Endometrial microvascular endothelial cells (primary cell): ENCODE results near the gene GPR148. TPM values are rescaled to one million over a fixed set of nuclear protein-coding genes. Genes with fewer than 3 reads are reported as not detected.
"Not testable (repeated sequence)": the region's sequence is repeated elsewhere in the genome, so short reads cannot be mapped to it uniquely, and the experiment has no call there.

ENCODE experiments used
- in situ Hi-C: cut with HindIII; loops from 2 replicates; pipeline ENCODE4 v1.10.0; 2017; ENCODE audit warnings: low sequenced_read_pairs, low pct_unique_long_range_greater_than_20kb; ENCODE audit errors: inconsistent ontology term
- total RNA-seq: library from RNA; depleted of rRNA; stranded (reverse); fragments of >200 nt; gene quantifications from one replicate; pipeline ENCODE4 v1.2.3, GENCODE V29; 2015; ENCODE audit errors: inconsistent ontology term

The GPR148 gene
- total RNA-seq = not detected

- in situ Hi-C loops = no loop called here
Observed at GRCh38 chr2:130728549-130729316, at the start of gene GPR148. GPR148 (plus strand) TSS chr2:130729070; CDS start chr2:130729152, 82 bp downstream.

GRCh38 chr2:130692041-130692770 lies 36.7 kb upstream of the GPR148 start:
- in situ Hi-C loops = not testable (repeated sequence)

GRCh38 chr2:130693474-130693873 lies 35.4 kb upstream of the GPR148 start:
- in situ Hi-C loops = not testable (repeated sequence)

GRCh38 chr2:130703250-130703649 lies 25.6 kb upstream of the GPR148 start:
- in situ Hi-C loops = not testable (repeated sequence)

- in situ Hi-C loops = not testable (repeated sequence)
Observed at GRCh38 chr2:130714795-130715194, 14.1 kb upstream of the GPR148 start.

GRCh38 chr2:130720036-130720435 lies 8.8 kb upstream of the GPR148 start:
- in situ Hi-C loops = no loop called here

GRCh38 chr2:130720528-130720927 lies 8.3 kb upstream of the GPR148 start:
- in situ Hi-C loops = no loop called here

- in situ Hi-C loops = no loop called here
Observed at GRCh38 chr2:130724455-130724854, 4.4 kb upstream of the GPR148 start.

GRCh38 chr2:130726614-130727180 lies 2.2 kb upstream of the GPR148 start:
- in situ Hi-C loops = no loop called here

GRCh38 chr2:130727286-130727924 lies 1.5 kb upstream of the GPR148 start:
- in situ Hi-C loops = no loop called here

- in situ Hi-C loops = no loop called here
Observed at GRCh38 chr2:130728007-130728454, 839 bp upstream of the GPR148 start.

GRCh38 chr2:130729322-130730299 lies 741 bp downstream of the GPR148 start:
- in situ Hi-C loops = no loop called here

- in situ Hi-C loops = not testable (repeated sequence)
Observed at GRCh38 chr2:130732257-130732656, 3.4 kb downstream of the GPR148 start.

GRCh38 chr2:130735200-130735599 lies 6.3 kb downstream of the GPR148 start:
- in situ Hi-C loops = no loop called here

- in situ Hi-C loops = no loop called here
Observed at GRCh38 chr2:130736487-130736886, 7.6 kb downstream of the GPR148 start.

GRCh38 chr2:130737592-130737991 lies 8.7 kb downstream of the GPR148 start:
- in situ Hi-C loops = no loop called here

- in situ Hi-C loops = no loop called here
Observed at GRCh38 chr2:130740671-130741070, 11.8 kb downstream of the GPR148 start.

- in situ Hi-C loops = no loop called here
Observed at GRCh38 chr2:130743278-130743677, 14.4 kb downstream of the GPR148 start.
